IPS-11a (cell line): ENCODE measurements around the gene FAM20C.

Experiments used
- H3K4me3 ChIP-seq: one replicate; pipeline ENCODE4 v1.5.1; 2013; ENCODE audit warnings: low read depth, low read length, control low read depth

Gene FAM20C

GRCh38 chr7:300546-301290 lies 108.3 kb downstream of the FAM20C start:
- H3K4me3 ChIP-seq, result no peak overlapping the region

- H3K4me3 ChIP-seq, result no peak overlapping the region
Measured at GRCh38 chr7:301291-302053, 109.1 kb downstream of the FAM20C start.

GRCh38 chr7:302054-302992 lies 110.0 kb downstream of the FAM20C start:
- H3K4me3 ChIP-seq, result no peak overlapping the region

GRCh38 chr7:303425-303824 lies 111.1 kb downstream of the FAM20C start:
- H3K4me3 ChIP-seq, result no peak overlapping the region

- H3K4me3 ChIP-seq, result no peak overlapping the region
Measured at GRCh38 chr7:303884-304573, 111.7 kb downstream of the FAM20C start.

DNA sequence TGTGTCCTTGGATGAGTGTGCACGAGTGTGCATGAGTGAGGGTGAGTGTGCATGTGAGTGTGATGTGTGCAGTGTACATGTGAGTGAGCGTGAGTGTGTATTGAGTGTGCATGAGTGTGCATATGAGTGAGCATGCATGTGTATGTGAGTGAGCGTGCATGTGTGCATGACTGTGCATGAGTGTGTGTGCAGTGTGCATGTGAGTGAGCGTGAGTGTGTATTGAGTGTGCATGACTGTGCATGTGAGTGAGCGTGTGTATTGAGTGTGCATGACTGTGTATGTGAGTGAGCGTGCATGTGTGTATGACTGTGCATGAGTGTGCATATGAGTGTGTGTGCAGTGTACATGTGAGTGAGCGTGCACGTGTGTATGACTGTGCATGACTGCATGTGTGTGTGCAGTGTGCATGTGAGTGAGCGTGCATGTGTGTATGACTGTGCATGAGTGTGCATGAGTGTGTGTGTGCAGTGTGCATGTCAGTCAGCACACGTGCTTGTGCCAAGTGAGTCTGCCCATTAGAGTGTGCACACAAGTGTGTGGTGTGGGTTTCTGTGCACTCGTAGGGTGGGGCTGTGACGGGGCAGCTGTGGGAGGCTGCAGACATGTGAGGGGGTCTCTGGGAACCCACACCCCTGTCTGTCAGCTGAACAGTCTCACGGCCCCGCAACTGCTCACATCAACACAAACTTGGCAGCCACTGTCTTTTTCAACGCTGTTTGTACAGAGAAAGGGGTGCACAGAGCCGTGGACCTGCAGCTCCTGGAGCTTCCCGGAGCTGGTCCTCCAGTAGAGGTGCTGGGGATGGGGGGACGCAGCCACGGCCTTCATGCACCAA lies 112.4 kb downstream of the FAM20C start:
- no peak overlapping the region for H3K4me3 ChIP-seq

DNA sequence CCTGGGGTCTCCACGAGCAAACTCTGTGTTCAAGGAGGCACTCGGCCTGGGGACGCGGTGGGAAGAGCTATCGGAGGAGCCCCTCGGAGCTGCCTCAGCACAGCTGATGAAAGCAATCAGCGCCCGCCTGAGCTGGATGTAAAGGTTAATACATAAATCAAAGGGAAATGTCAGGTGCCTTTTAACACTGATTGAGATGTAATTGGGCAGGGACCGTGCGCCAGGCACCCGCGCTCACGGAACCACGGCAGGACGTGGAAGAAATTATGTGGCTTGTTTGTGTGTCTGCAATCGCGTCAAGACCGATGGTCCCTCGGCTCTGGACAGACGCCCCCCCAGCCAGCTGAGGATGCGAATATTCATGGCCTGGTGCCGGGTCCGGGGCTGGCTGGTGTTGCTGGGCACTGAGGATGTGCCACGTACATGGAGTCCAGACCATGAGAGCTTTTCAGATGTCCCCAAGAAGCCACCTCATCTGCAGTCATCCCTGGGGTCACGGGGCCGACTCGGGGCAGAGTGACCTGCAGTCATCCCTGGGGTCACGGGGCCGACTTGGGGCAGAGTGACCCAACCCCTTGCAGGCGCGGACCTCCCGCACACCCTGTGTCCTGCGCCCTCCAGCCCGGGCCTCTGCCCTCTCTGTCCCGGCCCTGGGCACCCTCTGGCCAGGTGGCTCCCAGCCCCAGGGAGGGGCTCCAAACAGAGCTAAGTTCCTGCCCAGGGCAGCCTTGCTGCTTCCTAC lies 113.2 kb downstream of the FAM20C start:
- no peak overlapping the region for H3K4me3 ChIP-seq

DNA sequence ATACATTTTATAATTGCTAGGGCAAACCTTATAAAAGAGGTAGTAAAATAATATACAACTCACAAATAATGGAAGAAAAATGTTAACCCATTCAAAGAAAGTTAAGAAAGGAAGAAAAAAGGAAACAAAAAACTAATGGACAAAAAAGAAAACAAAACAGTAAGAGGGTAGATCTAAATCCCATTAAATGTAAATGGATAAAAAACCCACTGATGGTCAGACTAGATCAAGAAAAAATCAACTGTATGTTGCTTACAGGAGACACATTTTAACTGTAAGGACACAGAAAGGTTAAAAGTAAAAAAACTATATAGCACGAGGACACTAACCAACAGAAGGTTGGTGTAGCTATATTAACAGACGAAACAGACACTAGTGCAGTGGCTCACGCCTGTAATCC lies 115.6 kb downstream of the FAM20C start:
- no peak overlapping the region for H3K4me3 ChIP-seq

- no peak overlapping the region for H3K4me3 ChIP-seq
Measured at GRCh38 chr7:309586-310228, 117.3 kb downstream of the FAM20C start.
